ENCODE data around the gene PCDHGB4.

DNA sequence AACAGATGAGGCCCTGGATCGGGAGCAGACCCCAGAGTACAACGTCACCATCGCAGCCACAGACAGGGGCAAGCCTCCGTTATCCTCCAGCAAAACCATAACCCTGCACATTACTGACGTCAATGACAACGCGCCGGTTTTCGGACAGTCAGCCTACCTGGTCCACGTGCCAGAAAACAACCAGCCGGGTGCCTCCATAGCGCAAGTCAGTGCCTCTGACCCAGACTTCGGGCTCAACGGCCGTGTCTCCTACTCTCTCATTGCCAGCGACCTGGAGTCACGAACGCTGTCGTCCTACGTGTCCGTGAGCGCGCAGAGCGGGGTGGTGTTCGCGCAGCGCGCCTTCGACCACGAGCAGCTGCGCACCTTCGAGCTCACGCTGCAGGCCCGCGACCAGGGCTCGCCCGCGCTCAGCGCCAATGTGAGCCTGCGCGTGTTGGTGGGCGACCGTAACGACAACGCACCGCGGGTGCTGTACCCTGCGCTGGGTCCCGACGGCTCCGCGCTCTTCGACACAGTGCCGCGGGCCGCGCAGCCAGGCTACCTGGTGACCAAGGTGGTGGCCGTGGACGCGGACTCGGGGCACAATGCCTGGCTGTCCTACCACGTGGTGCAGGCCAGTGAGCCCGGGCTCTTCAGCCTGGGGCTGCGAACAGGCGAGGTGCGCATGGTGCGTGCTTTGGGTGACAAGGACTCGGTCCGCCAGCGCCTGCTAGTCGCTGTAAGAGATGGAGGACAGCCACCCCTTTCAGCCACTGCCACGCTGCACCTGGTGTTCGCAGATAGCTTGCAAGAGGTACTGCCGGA is 31.8 kb downstream of the PCDHGB4 start:
- TF ChIP-seq, protein P1, sequence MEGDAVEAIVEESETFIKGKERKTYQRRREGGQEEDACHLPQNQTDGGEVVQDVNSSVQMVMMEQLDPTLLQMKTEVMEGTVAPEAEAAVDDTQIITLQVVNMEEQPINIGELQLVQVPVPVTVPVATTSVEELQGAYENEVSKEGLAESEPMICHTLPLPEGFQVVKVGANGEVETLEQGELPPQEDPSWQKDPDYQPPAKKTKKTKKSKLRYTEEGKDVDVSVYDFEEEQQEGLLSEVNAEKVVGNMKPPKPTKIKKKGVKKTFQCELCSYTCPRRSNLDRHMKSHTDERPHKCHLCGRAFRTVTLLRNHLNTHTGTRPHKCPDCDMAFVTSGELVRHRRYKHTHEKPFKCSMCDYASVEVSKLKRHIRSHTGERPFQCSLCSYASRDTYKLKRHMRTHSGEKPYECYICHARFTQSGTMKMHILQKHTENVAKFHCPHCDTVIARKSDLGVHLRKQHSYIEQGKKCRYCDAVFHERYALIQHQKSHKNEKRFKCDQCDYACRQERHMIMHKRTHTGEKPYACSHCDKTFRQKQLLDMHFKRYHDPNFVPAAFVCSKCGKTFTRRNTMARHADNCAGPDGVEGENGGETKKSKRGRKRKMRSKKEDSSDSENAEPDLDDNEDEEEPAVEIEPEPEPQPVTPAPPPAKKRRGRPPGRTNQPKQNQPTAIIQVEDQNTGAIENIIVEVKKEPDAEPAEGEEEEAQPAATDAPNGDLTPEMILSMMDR (IDR thresholded peaks at IDR 0.05), result no peak
- no peak for TF ChIP-seq POLR2A (IDR thresholded peaks at IDR 0.05)

All from heart left ventricle (tissue), 13 donors.